NCI-H69 (cell line): ENCODE data around the gene SLC25A39.
A peak's percentile ranks its signal among the peaks of the same experiment; 100 is the strongest.
"Not testable (repeated sequence)": the region's sequence is repeated elsewhere in the genome, so short reads cannot be mapped to it uniquely, and the experiment has no call there.

Experiments used
- DNase-seq: peaks from one replicate; lab custom pipeline; 2025; lab: John Stamatoyannopoulos, UW

Gene SLC25A39

GRCh38 chr17:44354582-44355561, 30.2 kb upstream of the SLC25A39 start:
- no peak for DNase-seq

- no peak for DNase-seq
Observed at GRCh38 chr17:44353672-44354331, 29.2 kb upstream of the SLC25A39 start.

DNA sequence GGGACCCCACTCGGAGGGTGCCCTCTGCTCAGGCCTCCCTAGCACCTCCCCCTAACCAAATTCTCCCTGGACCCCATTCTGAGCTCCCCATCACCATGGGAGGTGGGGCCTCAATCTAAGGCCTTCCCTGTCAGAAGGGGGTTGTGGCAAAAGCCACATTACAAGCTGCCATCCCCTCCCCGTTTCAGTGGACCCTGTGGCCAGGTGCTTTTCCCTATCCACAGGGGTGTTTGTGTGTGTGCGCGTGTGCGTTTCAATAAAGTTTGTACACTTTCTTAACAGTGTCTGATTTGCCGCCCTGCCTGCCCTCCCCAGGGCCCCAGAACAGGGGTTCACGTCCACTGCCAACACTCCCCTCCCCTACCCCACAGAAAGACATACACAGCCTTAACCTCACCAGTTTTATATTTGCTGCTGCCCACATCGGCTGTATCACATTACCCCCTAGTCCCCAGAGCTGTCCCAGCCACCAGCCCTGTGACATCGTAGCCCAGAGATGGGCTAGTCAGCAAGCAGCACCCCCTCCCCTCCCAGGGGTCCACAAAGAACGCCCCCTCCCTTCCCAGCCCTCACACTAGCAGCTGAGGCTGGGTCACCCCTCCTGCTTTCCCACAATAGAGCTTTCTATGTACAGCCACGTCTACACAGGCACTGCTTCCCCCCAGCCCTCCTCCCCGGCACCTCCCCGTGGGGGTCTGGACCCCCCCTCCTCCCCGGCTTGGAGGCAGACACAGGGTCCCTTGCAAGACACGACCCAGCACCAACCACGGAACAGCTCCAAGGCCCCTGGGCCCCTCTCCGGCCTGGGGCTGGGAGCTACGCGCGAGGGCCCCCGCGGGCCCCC, 28.4 kb upstream of the SLC25A39 start:
- no peak for DNase-seq

DNA sequence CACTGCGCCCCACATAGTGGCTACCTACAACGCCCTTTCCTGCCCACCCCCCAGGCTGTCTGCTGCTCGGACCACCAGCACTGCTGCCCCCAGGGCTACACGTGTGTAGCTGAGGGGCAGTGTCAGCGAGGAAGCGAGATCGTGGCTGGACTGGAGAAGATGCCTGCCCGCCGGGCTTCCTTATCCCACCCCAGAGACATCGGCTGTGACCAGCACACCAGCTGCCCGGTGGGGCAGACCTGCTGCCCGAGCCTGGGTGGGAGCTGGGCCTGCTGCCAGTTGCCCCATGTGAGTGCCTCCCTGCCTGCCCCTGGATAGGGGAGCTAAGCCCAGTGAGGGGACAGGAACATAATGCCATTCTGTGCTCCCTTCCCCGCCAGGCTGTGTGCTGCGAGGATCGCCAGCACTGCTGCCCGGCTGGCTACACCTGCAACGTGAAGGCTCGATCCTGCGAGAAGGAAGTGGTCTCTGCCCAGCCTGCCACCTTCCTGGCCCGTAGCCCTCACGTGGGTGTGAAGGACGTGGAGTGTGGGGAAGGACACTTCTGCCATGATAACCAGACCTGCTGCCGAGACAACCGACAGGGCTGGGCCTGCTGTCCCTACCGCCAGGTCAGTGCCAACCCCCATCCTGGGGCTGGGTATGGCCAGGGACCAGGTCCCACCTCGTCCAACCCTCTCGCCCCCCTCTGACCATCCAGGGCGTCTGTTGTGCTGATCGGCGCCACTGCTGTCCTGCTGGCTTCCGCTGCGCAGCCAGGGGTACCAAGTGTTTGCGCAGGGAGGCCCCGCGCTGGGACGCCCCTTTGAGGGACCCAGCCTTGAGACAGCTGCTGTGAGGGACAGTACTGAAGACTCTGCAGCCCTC, 27.6 kb upstream of the SLC25A39 start:
- DNase-seq = no peak

GRCh38 chr17:44351464-44351863, 26.8 kb upstream of the SLC25A39 start:
- no peak for DNase-seq

- DNase-seq = peak; percentile 67
Observed at GRCh38 chr17:44350733-44351226, 26.2 kb upstream of the SLC25A39 start.

GRCh38 chr17:44349553-44350070, 25.0 kb upstream of the SLC25A39 start:
- DNase-seq = no peak

DNA sequence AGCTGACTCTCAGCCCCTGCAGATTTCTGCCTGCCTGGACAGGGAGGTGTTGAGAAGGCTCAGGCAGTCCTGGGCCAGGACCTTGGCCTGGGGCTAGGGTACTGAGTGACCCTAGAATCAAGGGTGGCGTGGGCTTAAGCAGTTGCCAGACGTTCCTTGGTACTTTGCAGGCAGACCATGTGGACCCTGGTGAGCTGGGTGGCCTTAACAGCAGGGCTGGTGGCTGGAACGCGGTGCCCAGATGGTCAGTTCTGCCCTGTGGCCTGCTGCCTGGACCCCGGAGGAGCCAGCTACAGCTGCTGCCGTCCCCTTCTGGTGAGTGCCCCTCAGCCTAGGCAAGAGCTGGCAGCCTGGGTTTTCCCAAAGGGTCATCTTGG, 24.4 kb upstream of the SLC25A39 start:
- no peak for DNase-seq

DNA sequence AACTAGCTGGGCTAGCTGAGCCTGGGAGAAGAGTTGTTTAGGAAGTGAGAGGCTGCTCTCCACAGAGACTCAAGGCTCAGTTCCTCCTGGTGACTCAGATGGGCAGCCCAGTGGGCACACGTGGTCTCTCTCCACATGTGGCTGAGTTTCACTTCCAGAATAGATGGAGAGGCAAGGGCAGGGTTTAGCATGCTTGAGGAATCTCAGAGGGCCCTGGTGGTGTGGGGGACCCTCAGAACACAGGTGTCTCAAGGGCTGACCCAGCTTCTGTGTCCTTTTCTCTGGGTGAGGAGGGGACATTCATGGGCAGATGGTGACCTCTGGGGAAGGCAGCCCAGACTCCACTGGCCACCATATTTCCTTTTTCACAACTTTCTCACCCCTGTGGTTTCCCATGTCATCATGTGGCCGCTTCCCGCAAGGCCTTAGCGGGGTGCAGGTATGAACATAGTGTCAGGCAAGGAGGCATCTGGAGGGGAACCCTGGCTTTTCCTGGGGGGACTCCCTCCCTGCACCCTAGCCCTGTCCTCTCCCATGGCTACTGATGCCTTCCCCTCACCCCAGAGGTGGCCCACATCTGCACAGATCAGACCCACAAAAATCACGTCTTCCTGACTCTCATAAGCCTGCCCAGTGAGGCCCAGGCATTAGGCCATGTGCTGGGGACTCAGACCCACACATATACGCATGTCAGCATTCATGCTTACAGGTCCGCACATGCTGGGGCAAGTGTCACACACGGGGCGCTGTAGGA, 23.8 kb upstream of the SLC25A39 start:
- DNase-seq = no peak

GRCh38 chr17:44347206-44348055, 22.8 kb upstream of the SLC25A39 start:
- not testable (repeated sequence) for DNase-seq

GRCh38 chr17:44346064-44346844, 21.6 kb upstream of the SLC25A39 start:
- DNase-seq = no peak

DNA sequence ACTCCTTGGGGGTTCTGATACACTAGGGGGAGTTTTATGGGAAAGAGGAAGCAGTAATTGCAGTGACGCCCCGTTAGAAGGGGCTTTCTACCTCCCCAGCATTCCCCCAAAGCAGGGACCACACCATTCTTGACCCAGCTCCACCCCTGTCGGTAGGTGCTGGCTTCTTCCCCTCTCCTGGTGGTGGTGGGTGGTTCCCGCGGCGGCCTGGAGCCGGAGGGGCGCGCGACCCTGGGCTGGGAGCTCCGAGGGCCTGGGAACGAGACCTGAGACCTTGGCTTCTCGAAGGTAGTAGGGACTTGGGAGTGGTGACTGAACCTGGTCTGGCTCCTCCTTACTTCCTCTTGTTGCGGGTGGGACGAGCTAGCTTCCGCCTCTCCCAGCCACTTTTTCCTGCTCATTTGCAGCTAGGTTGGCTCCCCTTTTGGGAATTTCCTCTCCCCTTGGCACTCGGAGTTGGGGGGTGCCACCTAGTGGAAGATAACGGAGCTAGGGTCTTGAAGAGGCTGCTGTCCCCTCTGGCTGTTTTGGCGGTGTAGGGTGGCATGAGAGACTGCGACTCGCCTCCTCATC, 20.9 kb upstream of the SLC25A39 start:
- peak; percentile 84 for DNase-seq

- DNase-seq = peak; percentile 99
Observed at GRCh38 chr17:44344939-44345453, 20.4 kb upstream of the SLC25A39 start, which contains the start of gene GRN. Gene GRN (plus strand): TSS chr17:44345302. CDS start chr17:44349165, 3,863 bp downstream.

- no peak for DNase-seq
Observed at GRCh38 chr17:44343510-44344209, 19.0 kb upstream of the SLC25A39 start.

DNA sequence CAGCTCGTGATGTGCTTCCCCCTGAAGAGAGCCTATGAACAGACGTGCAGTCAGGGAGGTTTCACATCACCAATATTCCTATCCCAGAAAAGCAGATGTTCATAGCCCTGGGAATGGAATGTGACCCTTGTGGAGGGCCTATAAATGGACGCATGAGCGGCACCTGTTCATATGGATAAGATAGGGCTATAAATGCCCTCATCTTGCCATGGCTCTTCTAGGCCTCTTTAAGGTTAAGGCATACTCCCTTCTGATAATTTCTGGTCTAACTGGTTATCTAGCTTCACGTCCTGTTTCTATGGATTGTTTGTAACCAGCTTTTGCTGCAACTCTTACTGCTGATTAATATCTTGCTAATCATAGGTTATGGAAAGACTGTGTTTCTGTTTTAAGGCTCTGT, 15.9 kb upstream of the SLC25A39 start:
- DNase-seq = not testable (repeated sequence)

- DNase-seq = no peak
Observed at GRCh38 chr17:44338702-44339101, 14.1 kb upstream of the SLC25A39 start.

DNA sequence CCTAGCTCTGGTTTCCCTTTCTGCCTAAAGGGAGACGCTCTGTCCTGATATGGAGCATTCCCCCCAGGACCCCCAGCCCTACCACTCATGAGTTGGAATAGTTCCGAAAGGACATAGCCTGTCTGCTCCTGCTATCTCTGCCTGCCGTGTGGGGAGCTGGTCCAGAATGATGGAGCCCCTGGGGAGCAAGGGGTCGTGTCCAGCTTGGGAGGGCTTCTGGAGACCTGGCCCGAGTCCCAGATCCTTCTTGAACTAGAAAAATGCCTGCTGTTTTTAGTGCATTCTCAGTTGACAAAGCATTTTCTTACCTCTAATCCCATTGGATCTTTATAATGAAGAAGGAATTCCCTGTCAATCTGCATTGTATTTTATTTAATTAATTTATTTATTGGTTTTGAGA, 11.3 kb upstream of the SLC25A39 start:
- DNase-seq = no peak
